ENCODE results near the gene DPEP2NB. TPM values are rescaled to one million over a fixed set of nuclear protein-coding genes. Genes with fewer than 3 reads are reported as not detected.
A peak's percentile ranks its signal among the peaks of the same experiment; 100 is the strongest.
"Not testable (repeated sequence)": the region's sequence is repeated elsewhere in the genome, so short reads cannot be mapped to it uniquely, and the experiment has no call there.

The DPEP2NB gene
- total RNA-seq, 6 donors from 2014 or later: not detected

DNA sequence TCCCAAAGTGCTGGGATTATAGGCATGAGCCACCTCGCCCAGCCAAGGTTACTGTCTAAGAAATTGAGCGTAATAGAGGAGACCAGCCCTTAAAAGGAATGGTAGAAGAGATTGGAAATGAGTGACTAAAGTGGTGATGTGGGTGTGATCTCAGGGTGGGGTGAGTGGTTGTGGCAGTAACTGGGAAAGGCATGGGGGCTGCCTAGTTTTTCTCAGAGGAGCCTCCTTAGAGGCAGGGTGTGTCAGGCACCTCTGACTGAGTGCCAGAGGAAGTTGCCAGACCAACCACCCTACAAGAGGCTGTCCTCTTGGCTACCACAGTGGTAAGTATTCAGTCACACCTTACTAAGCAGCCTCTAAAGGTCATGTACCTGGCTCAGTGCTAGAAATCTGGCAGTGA, 16.2 kb upstream of the DPEP2NB start:
- Histone ChIP-seq H3K9me3 (no peaks in the 10 kb centered on the region), H3K4me1 (peaks cover 0 to 4% (median 2%) of the 10 kb centered on the region in 4 donors), H3K27me3 (no peaks in the 10 kb centered on the region), H3K27ac (peak overlapping the region in 3 of 4 donors; percentile 1 to 70 (median 44)), H3K4me3 (no peak overlapping the region), H3K36me3 (peaks cover 0 to 7% (median 4%) of the 10 kb centered on the region in 4 donors)
- TF ChIP-seq EP300 (IDR thresholded peaks at IDR 0.05) (no peak), POLR2A (IDR thresholded peaks at IDR 0.05) (no peak), POLR2AphosphoS5 (IDR thresholded peaks at IDR 0.05) (no peak)
- TF ChIP-seq, protein P1, sequence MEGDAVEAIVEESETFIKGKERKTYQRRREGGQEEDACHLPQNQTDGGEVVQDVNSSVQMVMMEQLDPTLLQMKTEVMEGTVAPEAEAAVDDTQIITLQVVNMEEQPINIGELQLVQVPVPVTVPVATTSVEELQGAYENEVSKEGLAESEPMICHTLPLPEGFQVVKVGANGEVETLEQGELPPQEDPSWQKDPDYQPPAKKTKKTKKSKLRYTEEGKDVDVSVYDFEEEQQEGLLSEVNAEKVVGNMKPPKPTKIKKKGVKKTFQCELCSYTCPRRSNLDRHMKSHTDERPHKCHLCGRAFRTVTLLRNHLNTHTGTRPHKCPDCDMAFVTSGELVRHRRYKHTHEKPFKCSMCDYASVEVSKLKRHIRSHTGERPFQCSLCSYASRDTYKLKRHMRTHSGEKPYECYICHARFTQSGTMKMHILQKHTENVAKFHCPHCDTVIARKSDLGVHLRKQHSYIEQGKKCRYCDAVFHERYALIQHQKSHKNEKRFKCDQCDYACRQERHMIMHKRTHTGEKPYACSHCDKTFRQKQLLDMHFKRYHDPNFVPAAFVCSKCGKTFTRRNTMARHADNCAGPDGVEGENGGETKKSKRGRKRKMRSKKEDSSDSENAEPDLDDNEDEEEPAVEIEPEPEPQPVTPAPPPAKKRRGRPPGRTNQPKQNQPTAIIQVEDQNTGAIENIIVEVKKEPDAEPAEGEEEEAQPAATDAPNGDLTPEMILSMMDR (IDR thresholded peaks at IDR 0.05): no peak
- DNase-seq (peak in 1 of 2 donors; percentile 81), ATAC-seq (ENCODE audit: low FRiP score in 2 of 2) (peak; percentile 63 to 93)
- WGBS, 2 donors: 83 to 91% methylated on average over 2 of the region's 2 CpGs

DNA sequence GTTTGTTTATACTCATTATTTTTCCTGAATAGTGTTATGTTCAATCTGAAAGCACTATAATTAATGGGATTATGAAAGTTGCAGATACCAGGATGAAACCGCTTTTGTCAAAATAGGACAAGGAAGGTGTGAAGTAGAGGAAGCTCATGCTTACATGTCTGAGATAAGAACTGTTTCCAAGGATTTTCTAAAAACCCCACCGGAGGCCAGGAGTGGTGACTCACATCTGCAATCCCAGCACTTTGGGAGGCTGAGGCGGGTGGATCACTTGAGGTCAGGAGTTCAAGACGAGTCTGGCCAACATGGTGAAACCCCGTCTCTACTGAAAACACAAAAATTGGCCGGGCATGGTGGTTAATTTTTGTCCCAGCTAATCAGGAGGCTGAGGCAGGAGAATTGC, 14.4 kb upstream of the DPEP2NB start:
- not testable (repeated sequence) for H3K27ac ChIP-seq, H3K27me3 ChIP-seq, DNase-seq, H3K4me3 ChIP-seq, H3K9me3 ChIP-seq, H3K4me1 ChIP-seq
- 71 to 78% methylated on average over 6 of the region's 6 CpGs for WGBS, 2 donors
- H3K36me3 ChIP-seq: peaks cover 0 to 13% (median 4%) of the 10 kb centered on the region in 4 donors
- ATAC-seq (ENCODE audit: low FRiP score in 2 of 2): peak in 1 of 2 donors; percentile 64

GRCh38 chr16:68028996-68029395, 13.3 kb upstream of the DPEP2NB start:
- ATAC-seq (ENCODE audit: low FRiP score in 2 of 2) (no peak), DNase-seq (no peak)
- TF ChIP-seq, protein P1 (IDR thresholded peaks at IDR 0.05): no peak
- no peak for TF ChIP-seq EP300 (IDR thresholded peaks at IDR 0.05)
- TF ChIP-seq POLR2A (IDR thresholded peaks at IDR 0.05): no peak
- no peak for TF ChIP-seq POLR2AphosphoS5 (IDR thresholded peaks at IDR 0.05)
- WGBS, 2 donors: 99 to 100% methylated on average over 3 of the region's 3 CpGs
- Histone ChIP-seq H3K27ac (no peak overlapping the region), H3K9me3 (no peaks in the 10 kb centered on the region), H3K4me3 (no peak overlapping the region), H3K36me3 (peaks cover 0 to 13% (median 4%) of the 10 kb centered on the region in 4 donors), H3K4me1 (peaks cover 4 to 15% (median 6%) of the 10 kb centered on the region in 4 donors), H3K27me3 (no peaks in the 10 kb centered on the region)

- peak in 1 of 4 donors; percentile 97 for TF ChIP-seq EP300 (IDR thresholded peaks at IDR 0.05)
- TF ChIP-seq POLR2AphosphoS5 (IDR thresholded peaks at IDR 0.05): peak; percentile 100
- peak in 3 of 4 donors; percentile 58 to 82 (median 67) for TF ChIP-seq POLR2A (IDR thresholded peaks at IDR 0.05)
- TF ChIP-seq, protein P1 (IDR thresholded peaks at IDR 0.05): peak in 4 of 6 experiments; percentile 5 to 47 (median 40)
- DNase-seq (peak; percentile 92 to 100), ATAC-seq (ENCODE audit: low FRiP score in 2 of 2) (peak; percentile 96 to 99)
- Histone ChIP-seq H3K27me3 (no peaks in the 10 kb centered on the region), H3K27ac (peak within 1 kb of the TSS; percentile 85 to 92 (median 92)), H3K9me3 (no peaks in the 10 kb centered on the region), H3K36me3 (peaks cover 0 to 22% (median 4%) of the 10 kb centered on the region in 4 donors), H3K4me1 (peaks cover 21 to 36% (median 24%) of the 10 kb centered on the region in 4 donors), H3K4me3 (peak within 1 kb of the TSS; percentile 82 to 86 (median 84))
- WGBS, 2 donors: 0 to 1% methylated on average over 39 to 52 of the region's 84 CpGs
Measured at GRCh38 chr16:68022728-68023537, 7.2 kb upstream of the DPEP2NB start, which contains the start of the genes DDX28 and DUS2. DDX28 (minus strand) TSS chr16:68023232; CDS start chr16:68023202, 30 bp downstream. DUS2 (plus strand) TSS chr16:68023284; CDS start chr16:68038024, 14,740 bp downstream.

DNA sequence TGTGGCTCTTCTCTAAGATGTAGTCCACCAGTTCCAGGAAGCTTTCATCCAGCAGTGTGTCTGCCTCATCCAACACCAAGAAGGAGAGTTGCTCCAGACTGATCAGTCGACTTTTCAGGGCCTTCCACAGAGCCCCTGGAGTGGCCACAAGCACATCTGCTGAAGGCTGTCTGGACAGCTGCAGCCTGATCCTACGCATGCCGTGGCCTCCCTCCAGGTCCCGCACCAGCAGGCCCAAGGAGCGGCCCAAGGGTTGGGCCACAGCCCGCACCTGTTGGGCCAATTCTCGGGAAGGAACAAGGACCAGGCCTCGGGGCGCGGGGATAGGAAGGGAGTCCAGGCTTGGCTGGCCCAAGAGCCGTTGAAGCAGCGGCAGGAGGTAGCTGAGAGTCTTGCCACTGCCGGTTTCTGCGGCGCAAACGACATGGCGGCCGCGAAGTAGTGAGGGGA, 6.6 kb upstream of the DPEP2NB start:
- DNase-seq (no peak), ATAC-seq (ENCODE audit: low FRiP score in 2 of 2) (no peak)
- no peak for TF ChIP-seq POLR2AphosphoS5 (IDR thresholded peaks at IDR 0.05)
- TF ChIP-seq POLR2A (IDR thresholded peaks at IDR 0.05): no peak
- no peak for TF ChIP-seq EP300 (IDR thresholded peaks at IDR 0.05)
- TF ChIP-seq, protein P1 (IDR thresholded peaks at IDR 0.05): no peak
- no peaks in the 10 kb centered on the region for H3K9me3 ChIP-seq
- H3K27me3 ChIP-seq: no peaks in the 10 kb centered on the region
- peaks cover 21 to 36% (median 24%) of the 10 kb centered on the region in 4 donors for H3K4me1 ChIP-seq
- 11% methylated on average over 16 of the region's 19 CpGs; no CpG with 5 or more reads in 1 of the 2 donors for WGBS, 2 donors
- peaks cover 0 to 18% (median 2%) of the 10 kb centered on the region in 4 donors for H3K36me3 ChIP-seq
- peak overlapping the region; percentile 85 to 92 (median 92) for H3K27ac ChIP-seq
- H3K4me3 ChIP-seq: peak overlapping the region; percentile 82 to 86 (median 84)

Data from upper lobe of left lung (tissue), 6 donors.